Stimulated activated CD8-positive, alpha-beta memory T cell treated with anti-CD3 and anti-CD28 coated beads, Interleukin-12 subunit alpha, Interleukin-12 subunit beta, amount 100 ng/mL, for 1 hour (primary cell): ENCODE data around the gene MCC.

Experiments used
- DNase-seq: peaks from one replicate; pipeline ENCODE4 v3.0.0-alpha.2; 2020; ENCODE audit warnings: low read depth

Gene MCC

DNA sequence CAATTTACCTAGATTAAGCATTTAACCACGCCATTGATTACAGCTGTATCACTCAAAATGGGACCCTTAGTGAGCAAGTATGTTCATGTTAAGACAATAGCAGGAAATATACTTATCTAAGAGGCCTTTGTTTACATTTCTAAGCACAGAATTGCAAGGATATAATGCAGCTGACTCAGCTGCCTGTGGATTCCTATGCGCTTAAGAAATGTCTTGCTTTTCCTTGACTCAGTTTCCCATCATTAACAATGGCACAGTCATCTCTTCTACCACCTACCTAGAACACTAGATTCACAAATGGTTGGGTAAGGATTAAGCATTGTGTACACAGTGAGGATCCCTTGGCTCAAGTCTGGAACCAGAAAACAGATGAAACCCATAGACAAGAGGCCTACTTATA lies 217.2 kb downstream of the MCC start:
- no peak for DNase-seq

DNA sequence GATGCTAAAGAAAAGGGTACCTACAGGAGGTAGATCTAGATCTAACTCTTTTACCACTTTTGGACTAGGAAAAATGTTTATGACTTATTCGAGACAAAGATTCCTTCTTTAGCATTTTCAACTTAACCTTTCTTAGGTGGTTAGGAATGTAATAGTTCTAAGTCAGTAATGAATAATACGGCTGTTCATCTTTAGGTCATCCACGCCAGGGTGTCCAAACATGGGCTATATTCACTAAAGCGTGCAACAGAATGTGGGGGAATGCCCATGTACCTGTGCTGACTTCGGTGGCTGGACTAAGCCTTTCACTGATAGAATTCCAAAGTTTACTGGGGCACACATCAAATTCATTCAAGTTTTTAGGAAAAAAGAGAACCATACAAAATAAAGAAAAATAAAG lies 218.2 kb downstream of the MCC start:
- DNase-seq = no peak

DNA sequence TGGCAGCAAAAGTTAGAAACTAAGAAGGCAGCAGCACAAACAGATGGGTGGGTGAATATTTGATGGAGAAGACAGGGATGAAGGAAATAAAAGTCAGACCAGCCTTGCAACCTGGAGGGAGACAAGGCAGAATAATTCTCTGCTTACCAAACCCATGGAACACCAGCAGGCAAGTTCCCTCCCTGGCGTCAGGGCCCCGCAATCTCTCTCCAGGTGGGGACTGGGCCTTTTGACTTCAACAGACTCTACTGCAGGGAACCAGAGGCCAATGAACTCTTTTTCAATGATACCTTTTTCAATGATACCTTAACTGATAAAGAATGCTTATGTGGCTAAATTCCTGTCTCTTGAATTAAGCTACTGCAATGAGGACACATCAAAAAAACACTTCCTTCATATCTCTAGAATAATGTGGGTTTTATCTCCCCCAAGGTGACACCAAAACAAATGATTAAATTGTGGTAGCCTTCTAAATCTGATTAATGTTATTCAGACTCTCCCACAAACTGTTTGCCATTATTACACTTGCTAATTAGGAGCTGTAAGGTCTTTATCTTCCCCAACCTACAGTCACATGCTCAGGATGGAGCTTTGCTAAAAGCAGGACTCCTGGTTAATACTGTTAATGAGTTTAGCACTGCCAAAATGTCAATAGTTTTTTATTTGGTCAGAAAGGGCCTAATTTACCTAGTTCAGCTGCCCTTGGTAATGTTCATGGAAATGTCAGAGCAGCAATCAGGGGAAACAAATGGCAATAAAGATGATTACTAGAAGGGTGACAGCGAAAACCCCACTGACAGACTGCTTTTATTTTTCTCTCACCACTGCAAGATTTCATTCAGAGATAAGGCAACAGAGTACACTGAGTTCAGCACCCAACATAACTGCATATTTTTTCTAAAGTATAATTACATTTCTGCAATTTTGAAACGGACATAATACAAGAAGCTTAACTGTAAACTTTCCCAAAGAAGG lies 218.9 kb downstream of the MCC start:
- no peak for DNase-seq

DNA sequence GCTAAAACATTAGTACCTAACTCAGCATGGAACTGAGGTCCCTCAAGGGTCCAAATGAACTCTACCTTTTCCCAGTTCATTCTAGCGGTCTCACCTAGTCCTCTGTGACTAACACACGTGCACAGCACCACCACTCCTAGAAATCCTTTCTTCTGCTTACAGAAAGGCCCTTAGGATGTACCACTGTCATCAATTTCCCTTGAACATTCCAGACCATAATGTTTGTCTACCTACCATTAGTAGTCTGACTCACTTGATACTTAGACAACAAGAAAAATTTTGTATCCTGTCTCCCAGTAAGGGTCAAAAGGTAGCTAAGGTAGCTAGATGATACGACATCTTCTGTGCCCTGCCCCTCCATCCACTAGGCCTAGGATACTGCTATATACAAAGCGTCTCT lies 220.0 kb downstream of the MCC start:
- DNase-seq = no peak

DNA sequence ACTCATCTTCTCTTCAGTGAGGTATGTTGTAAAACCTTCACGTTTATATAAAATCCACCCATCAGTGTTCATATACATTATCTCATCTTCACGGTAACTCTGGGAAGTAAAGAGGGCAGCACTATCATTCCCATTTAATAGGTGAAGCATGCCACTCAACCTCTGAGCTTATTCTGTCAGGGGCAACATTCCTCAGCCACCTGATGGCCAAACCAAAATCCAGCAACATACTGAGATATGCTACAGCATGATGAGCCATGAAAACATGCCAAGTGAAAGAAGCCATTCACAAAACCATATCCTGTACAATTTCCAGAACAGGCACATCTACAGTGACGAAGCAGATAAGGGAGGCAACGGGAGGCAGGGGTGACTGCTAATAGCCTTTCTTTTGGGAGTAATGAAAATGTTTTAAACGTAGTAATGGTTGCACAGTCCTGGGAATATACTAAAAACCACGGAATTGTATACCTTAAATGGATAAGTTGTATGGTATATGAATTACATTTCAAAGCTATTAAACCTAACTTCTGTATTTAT lies 220.8 kb downstream of the MCC start:
- no peak for DNase-seq

DNA sequence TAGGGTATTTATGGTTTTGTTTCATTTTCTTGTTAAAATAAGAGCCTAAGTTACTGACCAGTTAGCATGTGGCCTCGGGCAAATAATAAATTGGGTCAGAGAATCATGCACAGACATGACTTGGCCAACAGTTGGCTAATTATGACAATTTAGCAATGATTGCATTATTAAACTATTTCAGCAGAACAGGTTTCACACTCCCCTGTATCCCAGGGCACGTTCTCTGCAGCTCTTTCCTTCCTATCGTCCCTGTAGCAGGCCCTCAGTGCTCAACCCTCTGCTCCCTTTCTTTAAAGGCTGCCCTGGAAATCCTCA lies 221.4 kb downstream of the MCC start:
- no peak for DNase-seq

DNA sequence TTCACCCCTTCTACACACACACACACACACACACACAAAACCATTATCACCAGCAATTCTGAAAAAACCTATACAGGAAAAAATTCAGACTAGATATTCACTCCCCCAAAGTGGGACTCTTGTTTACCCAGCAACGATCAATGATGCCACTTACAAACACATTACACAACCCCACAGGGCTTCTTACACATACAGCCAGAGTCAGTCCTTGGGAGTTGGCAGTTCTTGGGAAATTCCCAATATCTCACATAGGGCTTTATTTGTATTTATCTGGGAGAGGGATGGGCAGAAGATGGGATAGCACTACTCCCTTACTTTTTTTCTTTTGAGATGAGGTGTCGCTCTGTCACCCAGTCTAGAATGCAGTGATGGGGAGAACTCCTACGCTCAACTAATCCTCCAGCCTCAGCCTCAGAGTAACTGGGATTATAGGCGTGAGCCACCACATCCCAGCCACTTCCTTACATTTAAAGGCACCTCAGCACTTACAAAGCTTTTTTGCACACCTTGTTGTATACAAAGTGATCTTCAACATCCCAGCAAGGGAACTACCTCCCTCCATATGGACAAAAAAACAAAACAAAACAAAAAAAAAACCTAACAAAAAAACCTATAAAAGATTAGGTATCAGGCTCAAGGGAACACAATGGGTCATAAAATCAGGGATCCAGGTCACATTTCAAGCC lies 221.9 kb downstream of the MCC start:
- no peak for DNase-seq

DNA sequence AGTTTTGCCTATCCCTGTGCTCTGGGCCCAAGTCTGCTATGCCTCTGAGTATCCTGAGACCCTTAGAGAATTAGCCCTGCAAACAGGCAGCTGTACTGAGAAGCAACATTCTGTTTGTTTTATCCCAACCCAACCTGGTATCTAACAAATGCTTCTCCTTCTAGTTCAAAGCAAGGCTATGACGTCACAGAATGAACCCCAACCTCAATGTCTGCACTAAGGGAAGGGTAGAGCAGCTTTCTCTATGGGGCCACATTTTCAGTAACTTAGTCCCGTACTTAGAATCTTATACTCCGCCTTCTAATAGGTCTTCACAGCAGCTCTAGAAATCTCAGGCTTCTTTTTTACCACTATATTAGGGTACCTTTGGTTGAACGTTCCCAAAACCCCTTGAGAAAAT lies 223.1 kb downstream of the MCC start:
- DNase-seq = no peak

DNA sequence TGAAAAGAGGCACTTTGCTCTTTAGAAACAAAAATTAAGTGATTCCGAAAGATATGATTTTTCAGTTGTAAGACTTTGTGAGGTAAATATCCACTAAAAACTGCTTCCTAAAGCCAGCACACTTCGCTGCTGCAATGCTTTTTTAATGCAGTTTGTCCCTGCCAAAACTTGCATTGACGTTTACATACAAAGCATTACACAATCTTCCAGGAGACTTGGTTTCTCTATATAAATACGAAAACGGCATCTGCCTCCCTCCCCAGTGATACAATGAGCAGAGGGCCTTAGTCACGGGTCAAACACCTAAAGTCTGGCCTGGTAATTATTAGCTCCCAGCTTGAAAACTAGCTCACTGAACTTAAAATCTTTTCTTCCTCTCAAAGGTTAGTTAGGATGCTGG lies 224.2 kb downstream of the MCC start:
- DNase-seq = no peak

DNA sequence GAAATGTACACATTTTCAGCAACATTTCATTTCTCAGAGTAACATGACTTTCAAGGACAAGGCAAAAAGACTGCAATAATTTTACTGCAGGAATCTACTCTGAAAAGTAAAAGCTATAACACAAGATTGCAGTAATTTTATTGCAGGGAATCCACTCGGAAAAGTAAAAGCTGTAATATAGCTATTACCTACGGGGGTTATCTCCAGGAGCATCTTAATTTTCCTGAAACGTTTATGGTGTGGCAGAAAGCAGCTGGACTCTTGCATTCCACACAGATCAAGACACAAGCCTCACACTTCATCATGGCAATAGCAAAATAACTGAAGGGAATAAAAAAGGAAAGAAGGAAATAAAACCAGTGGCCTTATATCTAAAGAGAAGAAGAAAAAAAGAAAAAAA lies 224.7 kb downstream of the MCC start:
- DNase-seq = no peak

DNA sequence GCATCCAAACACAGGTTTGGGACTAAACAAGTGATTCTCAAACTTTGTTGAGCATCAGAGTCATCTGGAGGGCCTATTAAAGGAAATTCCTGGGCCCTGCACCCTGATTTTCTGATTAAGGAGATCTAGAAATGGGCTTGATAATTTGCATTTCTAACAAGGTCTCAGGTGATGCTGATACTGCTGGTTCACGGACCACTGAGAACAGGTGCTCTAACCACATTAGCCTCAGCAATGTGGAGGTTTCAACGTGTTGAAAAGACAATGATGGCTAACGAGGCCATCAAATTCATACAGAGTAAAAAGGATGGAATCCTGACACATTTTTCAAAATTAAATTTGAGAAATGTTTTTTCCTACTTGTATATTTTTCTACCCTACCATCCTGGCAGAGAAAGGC lies 225.6 kb downstream of the MCC start:
- no peak for DNase-seq

DNA sequence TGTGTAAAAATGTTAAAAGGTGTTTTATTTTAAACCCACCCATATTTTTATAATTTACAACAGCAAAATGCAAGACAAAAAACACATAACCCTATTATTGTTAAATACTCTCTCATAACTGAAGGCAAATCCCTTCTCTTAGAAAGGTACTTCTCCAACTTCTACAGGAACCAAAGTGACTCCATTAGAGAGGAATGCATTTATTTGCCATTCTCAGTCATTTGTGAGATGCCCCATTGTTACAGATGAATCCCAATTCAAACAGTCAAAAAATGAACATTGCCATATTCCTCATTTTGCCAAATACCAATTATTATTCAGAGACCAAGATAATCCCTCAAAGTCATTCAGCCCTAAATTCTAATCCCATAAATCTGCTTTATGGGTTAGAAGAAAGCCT lies 229.2 kb downstream of the MCC start:
- no peak for DNase-seq

DNA sequence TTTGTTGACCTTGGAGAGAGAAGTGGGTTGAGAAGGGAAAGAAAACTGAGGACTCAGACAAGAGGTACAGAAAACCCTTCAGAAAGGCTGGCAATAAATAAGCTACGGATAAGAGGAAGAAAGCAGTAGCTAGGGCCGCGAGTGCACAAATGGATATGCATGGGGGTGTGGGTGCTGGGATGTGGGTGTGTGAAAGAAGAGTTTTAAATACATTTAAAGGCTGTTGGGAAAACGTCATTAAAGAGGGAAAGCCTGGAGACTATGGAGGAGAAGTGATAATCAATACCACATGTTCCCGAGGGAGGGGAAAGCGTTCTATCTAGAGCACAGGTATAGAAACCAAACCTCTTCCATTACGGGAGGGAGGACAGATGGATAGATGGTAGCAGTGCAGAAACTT lies 230.7 kb downstream of the MCC start:
- no peak for DNase-seq

DNA sequence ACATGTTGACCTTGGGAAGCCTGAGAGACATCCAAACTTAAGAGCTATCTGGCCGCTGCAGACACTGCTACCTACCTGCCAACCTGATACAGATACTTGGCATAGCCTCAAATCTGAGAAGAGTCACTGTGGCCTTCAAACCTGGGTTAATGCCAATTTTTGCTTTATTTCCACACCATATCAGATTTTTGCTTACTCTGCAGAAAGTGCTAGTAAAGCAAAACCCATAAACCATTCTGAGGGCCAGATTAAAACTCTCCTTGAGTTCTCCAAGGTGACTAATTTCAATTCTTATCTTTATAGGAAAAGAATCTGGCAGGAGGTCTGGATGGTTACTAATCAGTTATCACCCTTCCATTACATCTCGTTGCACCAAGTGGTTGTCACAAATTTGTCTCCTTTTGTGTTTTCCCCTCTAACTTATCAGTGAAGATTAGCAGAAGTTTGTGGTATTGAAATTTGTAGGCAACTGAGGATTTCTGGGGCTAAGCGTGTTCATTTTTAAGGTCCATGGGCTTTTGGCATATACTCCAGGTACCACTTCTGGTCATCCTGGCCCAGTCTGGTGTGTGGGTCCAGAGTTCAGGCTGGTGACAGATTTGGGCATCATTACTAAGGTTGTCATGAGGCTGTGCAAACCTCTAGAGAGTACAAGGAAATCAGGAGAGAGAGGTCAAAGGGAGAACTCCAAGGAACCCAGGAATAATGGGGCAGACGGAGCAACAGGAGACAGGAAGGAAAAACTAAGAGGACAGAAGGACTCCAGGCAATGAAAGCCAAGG lies 231.4 kb downstream of the MCC start:
- no peak for DNase-seq

DNA sequence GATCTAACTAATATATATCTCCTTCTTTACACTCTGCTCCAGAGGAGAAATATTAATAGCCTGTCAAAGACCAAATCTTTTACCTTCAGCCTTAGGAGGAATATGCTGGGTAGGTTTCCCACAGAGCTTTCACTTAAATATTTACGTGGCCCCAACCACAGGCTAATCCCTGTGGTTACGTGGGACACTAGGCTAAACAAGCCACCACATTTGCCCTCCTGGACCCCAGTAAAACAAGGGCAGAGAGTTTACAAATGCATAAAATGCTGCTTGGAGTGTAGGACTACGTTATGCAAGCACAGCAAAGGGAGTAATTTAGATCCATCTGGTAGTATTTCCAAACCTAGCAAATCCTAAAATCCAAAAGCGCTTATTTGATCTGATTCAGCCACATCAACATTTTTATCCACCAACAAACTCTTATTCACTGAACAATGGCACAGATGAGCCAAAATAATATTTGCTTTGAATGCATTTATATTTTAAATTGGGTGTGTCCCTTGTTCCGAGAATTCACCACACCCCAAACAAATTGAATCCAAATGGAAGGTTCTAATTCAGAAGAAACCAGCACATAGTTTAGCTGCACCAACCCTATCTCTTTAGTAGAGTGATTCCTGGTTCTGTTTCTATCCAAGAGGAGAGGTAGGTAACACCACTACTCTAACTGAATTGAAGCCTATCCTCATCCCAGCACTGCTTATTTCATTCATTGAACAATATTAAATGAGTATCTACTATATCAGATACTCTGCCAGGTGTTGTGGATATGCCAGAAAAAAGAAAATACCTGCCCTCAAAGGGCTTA lies 232.5 kb downstream of the MCC start:
- no peak for DNase-seq

DNA sequence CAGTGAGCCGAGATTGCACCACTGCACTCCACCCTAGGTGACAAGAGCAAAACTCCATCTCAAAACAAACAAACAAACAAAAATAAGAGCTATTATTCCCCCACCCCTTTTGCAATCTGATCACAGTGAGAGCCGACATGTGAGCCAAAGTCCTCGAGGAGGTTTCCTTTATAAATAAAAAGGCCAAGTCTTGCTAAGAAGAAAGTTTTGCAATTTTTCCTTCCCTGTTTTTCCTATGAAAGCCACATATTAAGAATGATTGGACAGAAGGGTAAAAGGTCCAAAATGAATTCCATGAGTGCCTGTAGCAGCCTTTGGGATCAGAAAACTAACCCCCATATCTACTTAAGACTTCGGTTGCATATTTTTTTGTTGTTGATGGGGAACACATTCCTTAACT lies 233.1 kb downstream of the MCC start:
- no peak for DNase-seq

DNA sequence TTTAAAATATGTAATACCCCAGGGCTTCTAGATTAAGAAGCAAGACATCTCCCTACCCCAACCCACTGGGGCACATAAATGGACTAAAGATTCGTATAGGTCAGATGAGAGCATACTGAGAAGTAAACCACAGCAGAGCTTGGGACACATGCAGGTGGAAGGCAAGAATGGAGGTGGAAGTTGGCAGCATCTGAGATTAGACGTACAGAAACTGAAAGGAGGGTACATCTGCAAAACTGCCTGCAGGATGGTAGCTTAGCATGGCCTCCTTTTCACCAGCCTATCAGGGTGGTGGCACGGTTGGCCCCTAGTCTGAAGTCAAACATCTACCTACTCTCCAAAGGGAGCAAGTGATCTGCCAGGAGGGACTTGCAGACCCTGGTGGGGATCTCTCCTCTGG lies 235.2 kb downstream of the MCC start:
- DNase-seq = no peak

DNA sequence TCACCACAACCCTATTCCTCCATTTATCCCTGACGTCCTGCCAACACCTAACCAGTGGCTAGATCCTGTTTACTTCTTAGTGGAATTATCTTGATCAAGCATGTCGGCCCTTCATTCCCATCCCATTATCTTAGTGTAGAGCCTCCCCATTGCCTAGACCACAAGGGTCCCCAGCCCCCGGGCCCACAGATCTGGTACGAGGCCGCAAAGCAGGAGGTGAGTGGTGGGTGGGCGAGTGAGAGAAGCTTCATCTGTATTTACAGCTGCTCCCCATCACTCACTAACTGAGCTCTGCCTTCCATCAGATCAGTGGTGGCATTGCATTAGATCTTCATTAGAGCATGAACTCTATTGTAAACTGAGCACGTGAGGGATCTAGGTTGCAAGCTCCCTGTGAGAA lies 236.2 kb downstream of the MCC start:
- no peak for DNase-seq

DNA sequence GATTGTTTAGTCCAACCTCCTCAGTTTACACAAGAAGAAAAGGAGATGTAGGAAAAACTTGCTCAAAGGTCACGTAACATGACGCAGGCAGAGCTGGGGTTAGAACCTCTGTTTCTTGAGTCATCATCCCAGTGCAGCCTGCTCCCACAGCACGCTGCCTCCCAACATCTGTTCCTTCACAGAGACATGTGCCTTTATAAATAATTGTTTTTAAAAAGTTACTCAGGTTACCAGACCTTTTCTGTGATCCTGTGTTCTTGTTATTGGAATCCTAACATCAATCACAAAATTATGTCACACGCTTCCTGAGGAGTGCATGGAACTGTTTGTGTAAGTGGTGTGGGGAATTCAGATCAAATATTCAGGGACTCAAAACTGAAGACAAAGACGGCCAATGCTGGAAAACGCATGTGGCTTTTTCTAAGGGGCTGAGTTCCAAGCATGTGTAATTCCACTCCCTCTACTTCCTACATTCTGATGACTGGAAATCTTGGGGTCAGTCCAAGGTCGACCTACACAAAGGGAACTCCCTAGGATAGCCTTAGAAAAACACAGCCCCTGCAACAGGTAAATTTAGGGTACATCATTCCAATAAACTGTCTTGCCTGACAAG lies 237.8 kb downstream of the MCC start:
- DNase-seq = no peak

DNA sequence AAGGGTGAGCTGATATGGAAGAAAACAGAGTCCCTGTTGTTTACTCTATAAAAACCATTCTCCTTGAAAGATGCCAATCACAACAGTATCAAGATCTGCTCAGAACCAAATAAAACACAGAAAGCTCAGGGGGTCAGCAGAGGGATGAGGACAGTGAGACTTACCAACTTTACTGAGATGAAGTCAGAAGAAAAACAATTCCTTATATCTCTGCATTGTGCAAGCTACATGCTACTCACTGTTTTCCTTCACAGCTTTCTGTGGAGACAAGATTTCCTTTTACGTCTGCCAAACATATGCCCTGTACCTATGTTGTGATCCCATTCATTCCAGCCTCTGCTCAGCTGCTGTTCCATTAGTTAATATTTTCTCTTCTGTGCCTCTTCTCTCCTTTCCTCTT lies 239.0 kb downstream of the MCC start:
- no peak for DNase-seq

DNA sequence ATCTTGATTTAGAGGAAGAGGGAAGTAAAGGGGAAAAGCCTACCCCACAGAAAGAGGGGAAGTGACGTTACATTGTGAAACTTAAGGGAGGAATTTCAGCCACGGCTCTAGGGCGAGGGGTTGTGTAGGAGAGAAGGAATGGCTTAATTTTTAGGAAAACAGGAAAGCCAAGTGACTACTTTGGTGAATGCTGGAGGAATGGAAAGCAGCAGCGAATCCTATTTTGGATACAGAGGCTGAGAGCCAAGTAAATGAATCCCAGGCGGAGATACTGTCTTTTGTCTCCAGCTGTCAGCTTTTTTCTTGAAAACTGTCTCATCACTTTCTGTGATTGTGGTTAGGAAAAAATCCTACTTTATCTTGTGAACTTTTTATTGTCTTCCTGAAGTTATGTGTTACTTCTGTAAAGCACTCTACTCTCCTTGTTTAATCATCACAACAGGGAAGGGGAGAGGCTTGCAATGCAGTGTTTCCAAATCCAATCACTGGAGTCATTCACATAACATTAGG lies 241.8 kb downstream of the MCC start:
- no peak for DNase-seq
